Vagina (tissue), 2 donors: ENCODE data around the gene DUSP23.

Experiments used
- CTCF ChIP-seq, 3 experiments: fragments of 450-650 bp in 2 of 3; fragments of 200-600 bp in 1 of 3; sonication (generic) in 1 of 3; IDR thresholded peaks; one replicate each; pipeline ENCODE4 v1.5.1; 2017 to 2019; ENCODE audit warnings: antibody characterized with exemption in 3 of 3, mild to moderate bottlenecking in 2 of 3, moderate library complexity in 2 of 3
- POLR2A ChIP-seq, 2 donors: fragments of 450-650 bp; IDR thresholded peaks; one replicate each; pipeline ENCODE4 v1.6.1; 2017; ENCODE audit warnings: antibody characterized with exemption in 2 of 2, mild to moderate bottlenecking in 2 of 2, moderate library complexity in 2 of 2
- POLR2AphosphoS5 ChIP-seq, 2 donors: sonication (generic); formaldehyde crosslinking; IDR thresholded peaks; one replicate each; pipeline ENCODE4 v1.9.0; 2017; ENCODE audit warnings: antibody characterized with exemption in 2 of 2, mild to moderate bottlenecking in 2 of 2, low read depth in 1 of 2; ENCODE audit not compliant: insufficient read depth in 1 of 2

GRCh38 chr1:159830722-159831121, 50.0 kb downstream of the DUSP23 start:
- TF ChIP-seq POLR2A (IDR thresholded peaks at IDR 0.05) = no peak
- no peak for TF ChIP-seq POLR2AphosphoS5 (IDR thresholded peaks at IDR 0.05; ENCODE audit: insufficient read depth in 1 of 2, low read depth in 1 of 2)
- no peak for TF ChIP-seq CTCF (IDR thresholded peaks at IDR 0.05)
